ENCODE results near the gene CCNY.
A peak's percentile ranks its signal among the peaks of the same experiment; 100 is the strongest.
"Not testable (repeated sequence)": the region's sequence is repeated elsewhere in the genome, so short reads cannot be mapped to it uniquely, and the experiment has no call there.

The CCNY gene

DNA sequence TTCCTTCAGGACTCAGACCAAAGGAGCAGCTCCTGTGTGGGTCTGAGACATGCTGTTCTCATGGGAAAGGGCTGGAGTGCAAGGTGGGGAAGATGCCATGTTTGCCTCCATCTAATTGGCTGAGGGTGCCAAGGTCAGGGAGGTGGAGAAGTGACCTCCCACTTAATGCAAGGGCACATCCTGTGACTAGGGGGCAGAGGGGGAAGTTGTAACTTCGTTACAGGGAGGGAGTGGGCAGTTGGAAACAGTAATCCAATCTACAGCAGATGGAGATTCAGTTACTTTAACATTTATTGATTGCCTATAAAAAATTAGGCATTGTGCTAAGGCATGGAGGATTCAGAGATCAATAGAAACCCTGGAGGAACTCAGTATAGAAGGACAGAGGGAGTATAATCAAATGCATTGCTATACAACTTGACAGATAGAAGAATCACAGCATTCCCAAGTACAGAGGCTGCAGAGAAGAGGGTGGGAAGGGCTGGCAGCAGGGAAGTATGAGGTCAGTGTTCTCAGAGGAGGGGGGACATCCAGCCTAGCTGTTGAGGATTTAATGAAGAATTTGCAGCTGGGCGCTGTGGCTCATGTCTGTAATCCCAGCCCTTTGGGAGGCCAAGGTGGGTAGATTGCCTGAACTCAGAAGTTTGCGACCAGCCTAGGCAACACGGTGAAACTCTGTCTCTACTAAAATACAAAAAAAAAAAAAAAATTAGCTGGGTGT, 75.9 kb downstream of the CCNY start:
- DNase-seq, result no peak

DNA sequence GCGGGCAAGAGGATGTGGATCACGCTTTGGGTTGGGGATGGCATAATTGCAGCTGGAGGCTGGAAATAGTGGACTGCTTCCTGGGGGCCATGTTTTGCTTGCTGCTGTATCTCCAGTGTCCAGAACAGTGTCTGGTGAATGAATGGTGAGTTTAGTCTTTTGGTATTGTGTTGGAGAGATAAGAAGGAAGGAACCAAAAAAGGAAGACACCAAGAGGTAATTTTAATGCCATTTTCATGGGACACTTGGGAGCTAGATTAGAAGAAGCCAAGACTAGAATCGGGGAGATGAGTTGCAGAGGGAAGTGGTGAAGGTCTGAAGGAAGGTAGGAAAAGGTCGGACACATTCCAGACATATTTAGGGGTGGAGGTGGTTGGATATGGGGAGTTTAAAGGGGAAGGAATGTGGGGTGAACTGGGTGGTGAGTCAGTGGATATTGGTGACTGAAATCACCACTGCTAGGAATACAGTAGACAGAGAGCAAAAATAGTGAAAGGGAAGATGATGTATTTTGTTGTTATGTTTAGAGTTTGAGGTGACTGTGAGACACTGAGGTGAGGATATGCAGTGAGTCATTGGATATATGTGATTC, 76.7 kb downstream of the CCNY start:
- DNase-seq, result no peak

GRCh38 chr10:35413985-35414861, 77.9 kb downstream of the CCNY start:
- no peak for DNase-seq

- no peak for DNase-seq
Observed at GRCh38 chr10:35415505-35415904, 79.2 kb downstream of the CCNY start.

DNA sequence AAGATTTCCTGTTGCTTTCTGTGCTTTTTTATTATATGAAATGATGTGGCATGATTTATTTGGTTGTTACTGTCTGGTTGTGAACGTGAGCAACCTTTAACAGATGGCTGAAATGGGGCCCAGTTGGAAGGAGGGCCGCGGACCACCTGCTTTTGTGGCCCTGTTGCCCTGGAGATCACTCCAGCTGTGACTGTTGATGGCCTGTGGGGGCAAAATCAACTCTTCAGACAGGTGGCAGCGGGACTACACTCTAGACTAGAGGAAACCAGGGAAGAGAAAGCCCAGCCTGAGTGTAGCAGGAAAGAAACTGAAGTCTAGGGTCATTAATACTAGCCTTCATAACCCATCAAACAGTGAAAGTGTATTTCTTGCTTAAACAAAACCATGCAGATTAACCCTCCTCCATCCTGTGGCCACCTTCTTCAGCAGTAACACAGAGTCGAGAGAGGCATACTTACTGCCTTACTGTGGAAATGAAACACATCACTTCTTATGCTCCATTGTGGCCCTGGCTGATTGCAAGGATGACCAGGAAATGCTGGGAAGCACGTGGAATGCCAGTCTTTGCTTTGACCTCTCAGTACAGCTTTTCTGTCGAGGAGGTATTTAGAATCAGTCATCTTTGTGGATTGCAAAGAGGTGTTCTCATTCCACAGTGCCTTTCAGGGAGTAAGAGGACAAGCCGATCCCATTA, 80.5 kb downstream of the CCNY start:
- DNase-seq, result no peak

GRCh38 chr10:35417313-35417625, 81.0 kb downstream of the CCNY start:
- DNase-seq, result no peak

- DNase-seq, result no peak
Observed at GRCh38 chr10:35417795-35418194, 81.5 kb downstream of the CCNY start.

- not testable (repeated sequence) for DNase-seq
Observed at GRCh38 chr10:35418580-35418979, 82.3 kb downstream of the CCNY start.

- DNase-seq, result no peak
Observed at GRCh38 chr10:35420044-35420443, 83.7 kb downstream of the CCNY start.

GRCh38 chr10:35420827-35421552, 84.7 kb downstream of the CCNY start:
- no peak for DNase-seq

- peak; percentile 74 for DNase-seq
Observed at GRCh38 chr10:35421553-35422178, 85.4 kb downstream of the CCNY start.

DNA sequence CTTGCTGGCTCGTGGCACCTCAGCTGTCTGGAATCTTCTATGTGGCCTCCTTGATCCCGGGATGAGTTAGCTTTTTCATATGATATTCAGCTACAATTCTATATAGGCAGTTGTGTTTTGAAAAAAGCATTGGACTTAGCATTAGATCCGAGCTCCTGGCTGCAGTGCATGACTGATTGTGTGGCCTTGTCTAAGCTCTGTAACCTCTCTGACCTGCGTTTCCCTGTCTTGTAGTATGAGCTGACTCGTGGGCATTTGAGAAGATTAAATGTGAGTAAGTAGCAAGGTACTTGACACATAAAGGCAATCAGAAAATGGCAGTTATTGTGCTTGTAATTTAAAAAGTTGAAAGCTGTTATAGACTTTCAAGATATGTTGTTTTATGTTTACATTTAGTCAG, 85.9 kb downstream of the CCNY start:
- DNase-seq, result no peak

GRCh38 chr10:35423505-35424306, 87.4 kb downstream of the CCNY start:
- peak; percentile 17 for DNase-seq

DNA sequence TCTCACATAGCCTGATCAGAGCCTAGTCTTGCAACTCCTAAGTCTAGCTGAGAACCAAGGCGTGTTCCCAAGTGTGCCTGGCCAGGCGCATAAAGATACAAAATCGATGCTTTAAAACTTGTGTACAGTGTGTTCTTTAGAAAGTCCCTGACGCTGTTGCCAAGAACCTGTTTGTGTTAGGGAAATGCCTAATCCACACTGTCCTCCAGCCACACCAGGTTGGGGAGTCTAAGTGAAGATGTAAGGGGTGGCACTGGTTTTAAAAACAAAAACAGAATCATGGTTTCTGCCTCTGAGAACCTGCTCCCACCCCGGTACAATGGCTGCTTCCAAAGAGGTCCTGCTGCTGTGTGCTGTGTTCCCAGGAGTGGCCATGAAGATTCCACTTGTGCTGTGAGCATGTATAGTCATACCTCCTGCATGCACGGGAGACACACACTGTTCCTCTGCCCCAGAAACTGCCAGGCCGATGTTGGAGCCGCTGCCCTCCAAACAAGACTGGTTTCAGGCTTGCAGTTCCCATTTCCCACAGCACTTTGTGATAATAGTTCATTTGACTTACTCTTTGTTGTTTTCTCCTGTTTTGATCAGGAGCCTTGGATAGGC, 88.5 kb downstream of the CCNY start:
- no peak for DNase-seq

DNA sequence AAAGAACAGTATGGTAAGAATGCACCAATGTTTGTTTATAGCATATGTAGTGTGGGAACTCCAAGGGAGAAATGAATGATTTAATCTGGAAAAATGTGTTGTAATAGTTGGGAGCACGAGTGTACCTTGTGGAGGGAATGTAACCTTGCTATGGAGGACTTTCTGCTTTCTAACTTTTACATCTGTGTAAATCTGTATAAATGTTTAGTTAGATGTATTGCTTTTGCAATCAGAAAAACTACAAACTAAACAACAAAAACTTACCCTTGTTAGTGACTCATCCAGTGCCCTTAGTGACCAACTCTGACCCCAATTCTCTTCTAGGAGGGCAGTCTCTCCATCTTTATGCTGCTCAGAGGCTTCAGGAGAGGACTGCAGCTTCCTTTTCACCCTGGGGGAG, 89.3 kb downstream of the CCNY start:
- DNase-seq, result no peak

DNA sequence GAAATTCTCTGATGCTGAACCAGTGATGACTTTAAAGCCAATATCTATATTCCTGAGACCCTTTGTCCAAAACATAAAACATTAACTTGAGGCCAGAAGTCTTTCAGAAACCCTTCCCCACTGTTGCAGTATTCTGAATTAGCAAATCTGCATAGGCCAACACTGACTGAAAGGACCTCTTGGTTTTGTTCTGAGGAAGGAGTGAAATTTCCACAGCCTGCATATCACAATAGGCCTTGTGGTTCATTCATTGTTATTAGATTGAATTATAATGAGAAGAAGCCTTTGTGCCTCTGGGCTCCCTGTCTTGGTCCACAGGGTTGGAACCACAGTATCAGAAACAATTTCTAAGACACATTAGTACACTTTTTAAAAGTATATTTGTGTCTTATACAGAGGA, 90.3 kb downstream of the CCNY start:
- no peak for DNase-seq

DNA sequence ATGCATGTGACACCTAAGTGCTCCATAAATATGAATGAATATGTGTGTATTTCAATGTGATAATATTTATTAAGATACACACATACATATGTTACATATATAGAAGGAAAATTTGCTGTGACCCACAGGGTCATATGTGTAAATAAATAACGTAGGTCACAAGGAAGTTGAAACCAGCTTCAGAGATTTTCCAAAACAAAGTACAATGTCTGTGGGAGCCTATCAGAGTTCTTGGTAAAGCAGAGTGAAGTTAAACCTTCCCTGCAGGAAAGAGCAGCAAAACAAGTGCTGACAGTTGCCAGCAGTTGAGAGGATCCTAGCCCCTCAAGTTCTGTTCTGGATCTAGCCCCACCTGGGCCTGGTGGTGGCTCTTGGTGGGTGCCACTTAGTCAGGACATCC, 91.2 kb downstream of the CCNY start:
- no peak for DNase-seq

GRCh38 chr10:35428521-35428920, 92.2 kb downstream of the CCNY start:
- no peak for DNase-seq

- no peak for DNase-seq
Observed at GRCh38 chr10:35432781-35433338, 96.6 kb downstream of the CCNY start.

- DNase-seq, result peak; percentile 20
Observed at GRCh38 chr10:35433851-35434426, 97.6 kb downstream of the CCNY start.
